ENCODE results near the gene ANKS1A. TPM values are rescaled to one million over a fixed set of nuclear protein-coding genes. Genes with fewer than 3 reads are reported as not detected.

The ANKS1A gene
- total RNA-seq, 1 experiment from 2014 or later, result 14.4 TPM

DNA sequence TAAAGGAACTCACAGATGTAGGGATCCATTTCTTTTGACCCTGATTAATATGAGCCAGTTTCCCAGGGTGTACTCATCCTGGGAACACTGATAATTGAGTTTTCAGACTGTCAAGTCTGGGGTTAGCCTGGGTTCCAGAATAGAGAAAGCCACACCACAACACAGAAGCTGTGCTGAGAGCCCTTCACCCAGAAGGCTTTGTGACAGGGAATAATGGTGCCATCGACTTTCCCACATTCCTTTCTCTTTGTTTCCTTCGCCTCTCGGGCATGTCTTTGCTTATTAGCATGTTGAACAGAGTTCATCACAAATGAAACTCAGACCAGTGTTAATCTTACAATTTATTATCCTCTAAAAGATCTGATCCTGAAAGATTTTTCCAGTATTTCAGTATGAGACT, 157.0 kb downstream of the ANKS1A start:
- no peak overlapping the region for H3K27ac ChIP-seq (ENCODE audit: low read length)
- H3K9me3 ChIP-seq (ENCODE audit: control insufficient read depth, insufficient read depth, low read depth, low read length), result no peaks in the 10 kb centered on the region
- ATAC-seq, result no peak
- TF ChIP-seq SIN3A (IDR thresholded peaks at IDR 0.05; ENCODE audit: borderline replicate concordance, insufficient read depth, low read depth, low read length) (no peak), POLR2AphosphoS5 (IDR thresholded peaks at IDR 0.05; ENCODE audit: low read depth, low read length) (no peak), TCF7L2 (IDR thresholded peaks at IDR 0.05; ENCODE audit: low read depth, low read length) (no peak)
- TF ChIP-seq, protein P1, sequence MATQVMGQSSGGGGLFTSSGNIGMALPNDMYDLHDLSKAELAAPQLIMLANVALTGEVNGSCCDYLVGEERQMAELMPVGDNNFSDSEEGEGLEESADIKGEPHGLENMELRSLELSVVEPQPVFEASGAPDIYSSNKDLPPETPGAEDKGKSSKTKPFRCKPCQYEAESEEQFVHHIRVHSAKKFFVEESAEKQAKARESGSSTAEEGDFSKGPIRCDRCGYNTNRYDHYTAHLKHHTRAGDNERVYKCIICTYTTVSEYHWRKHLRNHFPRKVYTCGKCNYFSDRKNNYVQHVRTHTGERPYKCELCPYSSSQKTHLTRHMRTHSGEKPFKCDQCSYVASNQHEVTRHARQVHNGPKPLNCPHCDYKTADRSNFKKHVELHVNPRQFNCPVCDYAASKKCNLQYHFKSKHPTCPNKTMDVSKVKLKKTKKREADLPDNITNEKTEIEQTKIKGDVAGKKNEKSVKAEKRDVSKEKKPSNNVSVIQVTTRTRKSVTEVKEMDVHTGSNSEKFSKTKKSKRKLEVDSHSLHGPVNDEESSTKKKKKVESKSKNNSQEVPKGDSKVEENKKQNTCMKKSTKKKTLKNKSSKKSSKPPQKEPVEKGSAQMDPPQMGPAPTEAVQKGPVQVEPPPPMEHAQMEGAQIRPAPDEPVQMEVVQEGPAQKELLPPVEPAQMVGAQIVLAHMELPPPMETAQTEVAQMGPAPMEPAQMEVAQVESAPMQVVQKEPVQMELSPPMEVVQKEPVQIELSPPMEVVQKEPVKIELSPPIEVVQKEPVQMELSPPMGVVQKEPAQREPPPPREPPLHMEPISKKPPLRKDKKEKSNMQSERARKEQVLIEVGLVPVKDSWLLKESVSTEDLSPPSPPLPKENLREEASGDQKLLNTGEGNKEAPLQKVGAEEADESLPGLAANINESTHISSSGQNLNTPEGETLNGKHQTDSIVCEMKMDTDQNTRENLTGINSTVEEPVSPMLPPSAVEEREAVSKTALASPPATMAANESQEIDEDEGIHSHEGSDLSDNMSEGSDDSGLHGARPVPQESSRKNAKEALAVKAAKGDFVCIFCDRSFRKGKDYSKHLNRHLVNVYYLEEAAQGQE (IDR thresholded peaks at IDR 0.05; ENCODE audit: insufficient read depth in 1 of 2, low read depth in 2 of 2, low read length in 1 of 2), result no peak
- TF ChIP-seq, protein P2, sequence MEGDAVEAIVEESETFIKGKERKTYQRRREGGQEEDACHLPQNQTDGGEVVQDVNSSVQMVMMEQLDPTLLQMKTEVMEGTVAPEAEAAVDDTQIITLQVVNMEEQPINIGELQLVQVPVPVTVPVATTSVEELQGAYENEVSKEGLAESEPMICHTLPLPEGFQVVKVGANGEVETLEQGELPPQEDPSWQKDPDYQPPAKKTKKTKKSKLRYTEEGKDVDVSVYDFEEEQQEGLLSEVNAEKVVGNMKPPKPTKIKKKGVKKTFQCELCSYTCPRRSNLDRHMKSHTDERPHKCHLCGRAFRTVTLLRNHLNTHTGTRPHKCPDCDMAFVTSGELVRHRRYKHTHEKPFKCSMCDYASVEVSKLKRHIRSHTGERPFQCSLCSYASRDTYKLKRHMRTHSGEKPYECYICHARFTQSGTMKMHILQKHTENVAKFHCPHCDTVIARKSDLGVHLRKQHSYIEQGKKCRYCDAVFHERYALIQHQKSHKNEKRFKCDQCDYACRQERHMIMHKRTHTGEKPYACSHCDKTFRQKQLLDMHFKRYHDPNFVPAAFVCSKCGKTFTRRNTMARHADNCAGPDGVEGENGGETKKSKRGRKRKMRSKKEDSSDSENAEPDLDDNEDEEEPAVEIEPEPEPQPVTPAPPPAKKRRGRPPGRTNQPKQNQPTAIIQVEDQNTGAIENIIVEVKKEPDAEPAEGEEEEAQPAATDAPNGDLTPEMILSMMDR (IDR thresholded peaks at IDR 0.05), result no peak
- intact Hi-C loops (cut with micrococcal nuclease; ENCODE audit: unreplicated experiment) (no loop called here), in situ Hi-C loops (cut with HindIII; ENCODE audit: low pct_unique_long_range_greater_than_20kb, low sequenced_read_pairs) (no loop called here)
- no peak for DNase-seq (ENCODE audit: low read depth, low spot score)
- no peaks in the 10 kb centered on the region for H3K27me3 ChIP-seq (ENCODE audit: control insufficient read depth, insufficient read depth, low read length)
- POLR2A ChIA-PET, result no interaction called here
- H3K36me3 ChIP-seq (ENCODE audit: control insufficient read depth, insufficient read depth, low read length), result no peaks in the 10 kb centered on the region; the same call in 1 of the 2 replicates
- peaks cover 8% of the 10 kb centered on the region for H3K4me1 ChIP-seq (ENCODE audit: control insufficient read depth, insufficient read depth, low read length)
- H3K4me3 ChIP-seq (ENCODE audit: low read depth in 2 of 2, low read length in 2 of 2), result no peak overlapping the region
- BruUV-seq (replicated peaks), result no TSS peak
- CTCF ChIA-PET, result no interaction called here

DNA sequence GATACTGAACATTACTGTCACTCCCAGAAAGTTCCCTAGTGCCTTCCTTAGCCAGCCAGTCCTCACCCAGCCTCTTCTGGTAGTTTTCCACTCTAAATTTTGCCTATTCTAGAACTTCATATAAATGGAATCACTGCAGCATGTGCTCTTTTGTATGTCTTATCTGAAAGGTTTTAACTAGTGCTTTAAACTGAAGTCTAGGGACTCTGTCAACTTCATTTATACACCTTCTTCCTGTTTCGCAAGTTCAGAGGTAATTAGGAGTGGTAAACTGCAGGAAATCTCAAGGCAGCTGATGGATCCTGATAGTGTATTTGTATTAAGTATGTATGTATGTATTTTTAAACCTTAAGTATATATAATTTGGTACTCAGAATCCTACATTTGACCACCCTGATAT, 157.8 kb downstream of the ANKS1A start:
- ATAC-seq, result no peak
- POLR2A ChIA-PET, result no interaction called here

More for the DNA sequence above, 157.8 kb downstream of the ANKS1A start:
- intact Hi-C loops (cut with micrococcal nuclease; ENCODE audit: unreplicated experiment), result no loop called here
- Histone ChIP-seq H3K4me3 (ENCODE audit: low read depth in 2 of 2, low read length in 2 of 2) (no peak overlapping the region), H3K36me3 (ENCODE audit: control insufficient read depth, insufficient read depth, low read length) (no peaks in the 10 kb centered on the region), H3K9me3 (ENCODE audit: control insufficient read depth, insufficient read depth, low read depth, low read length) (no peaks in the 10 kb centered on the region), H3K4me1 (ENCODE audit: control insufficient read depth, insufficient read depth, low read length) (peaks cover 8% of the 10 kb centered on the region), H3K27ac (ENCODE audit: low read length) (no peak overlapping the region), H3K27me3 (ENCODE audit: control insufficient read depth, insufficient read depth, low read length) (no peaks in the 10 kb centered on the region)
- in situ Hi-C loops (cut with HindIII; ENCODE audit: low pct_unique_long_range_greater_than_20kb, low sequenced_read_pairs), result no loop called here
- CTCF ChIA-PET, result no interaction called here
- no peak for TF ChIP-seq POLR2AphosphoS5 (IDR thresholded peaks at IDR 0.05; ENCODE audit: low read depth, low read length)
- TF ChIP-seq, protein P2 (IDR thresholded peaks at IDR 0.05), result no peak
- TF ChIP-seq, protein P1 (IDR thresholded peaks at IDR 0.05; ENCODE audit: insufficient read depth in 1 of 2, low read depth in 2 of 2, low read length in 1 of 2), result no peak
- TF ChIP-seq TCF7L2 (IDR thresholded peaks at IDR 0.05; ENCODE audit: low read depth, low read length), result no peak
- TF ChIP-seq SIN3A (IDR thresholded peaks at IDR 0.05; ENCODE audit: borderline replicate concordance, insufficient read depth, low read depth, low read length), result no peak
- no peak for DNase-seq (ENCODE audit: low read depth, low spot score)
- BruUV-seq (replicated peaks), result no TSS peak
